H1 (cell line): ENCODE results near the gene B9D1. TPM values are rescaled to one million over a fixed set of nuclear protein-coding genes. Genes with fewer than 3 reads are reported as not detected.

Experiments used
- CEBPB ChIP-seq: IDR thresholded peaks from 2 replicates; pipeline ENCODE4 v1.6.1; 2012; ENCODE audit warnings: low read depth, low read length
- SIX5 ChIP-seq: IDR thresholded peaks from 2 replicates; pipeline ENCODE4 v1.6.1; 2011; ENCODE audit warnings: mild to moderate bottlenecking, low read depth, low read length
- polyA plus RNA-seq, 7 experiments: library from polyadenylated mRNA; depleted of rRNA in 3 of 7; stranded (reverse) in 5 of 7; unstranded in 2 of 7; fragments of >200 nt in 5 of 7; fragments of 200-250 nt in 2 of 7; gene quantifications; 1 replicate in 5 of 7; 2 replicates in 1 of 7; 4 replicates in 1 of 7; pipeline versions ENCODE4 v1.2.1 to v1.2.3, GENCODE V29; 2011 to 2013; ENCODE audit warnings: missing spikeins in 2 of 7, mixed read lengths in 2 of 7
- total RNA-seq: library from RNA; stranded (reverse); fragmentation: NEBNext Ultra II Directional; extraction: Animal tissue kit (Norgen Biotek cat#: 25700); gene quantifications from 2 replicates; pipeline ENCODE4 v1.2.1, GENCODE V29; 2021

Gene B9D1
- total and polyA plus RNA-seq, 2 of the 8 experiments (the other 6 are each of a cell fraction or from before 2014, with no cell fraction given), result 24.6 to 65.7 TPM

- TF ChIP-seq SIX5 (no peak), CEBPB (no peak)
Measured at GRCh38 chr17:19409066-19409465, 46.5 kb upstream of the B9D1 start (continued).
